DMS 273 treated with DMSO at 0.1 percent for 48 hours (cell line): Measurements from ENCODE around the gene HMGCL.
"Not testable (repeated sequence)": the region's sequence is repeated elsewhere in the genome, so short reads cannot be mapped to it uniquely, and the experiment has no call there.

Source experiments
- DNase-seq: peaks from one replicate; lab custom pipeline; 2025; lab: John Stamatoyannopoulos, UW

Gene HMGCL

GRCh38 chr1:23825076-23825761 is at the start of gene HMGCL:
HMGCL (minus strand) TSS chr1:23825429; CDS start chr1:23825415, 14 bp downstream.
- DNase-seq, result peak; percentile 68

GRCh38 chr1:23872421-23872820 is 47.2 kb upstream of the HMGCL start:
- DNase-seq, result no peak

- DNase-seq, result no peak
Observed at GRCh38 chr1:23869051-23869450, 43.8 kb upstream of the HMGCL start.

GRCh38 chr1:23868557-23869016 is 43.4 kb upstream of the HMGCL start:
- DNase-seq, result no peak

- peak; percentile 78 for DNase-seq
Observed at GRCh38 chr1:23867895-23868556, 42.8 kb upstream of the HMGCL start, which contains the start of gene FUCA1. FUCA1 (minus strand) TSS chr1:23868290; CDS start chr1:23868286, 4 bp downstream.

- no peak for DNase-seq
Observed at GRCh38 chr1:23867542-23867894, 42.3 kb upstream of the HMGCL start.

- no peak for DNase-seq
Observed at GRCh38 chr1:23865543-23865930, 40.3 kb upstream of the HMGCL start.

- no peak for DNase-seq
Observed at GRCh38 chr1:23864801-23865542, 39.7 kb upstream of the HMGCL start.

- DNase-seq, result no peak
Observed at GRCh38 chr1:23862640-23863039, 37.4 kb upstream of the HMGCL start.

- no peak for DNase-seq
Observed at GRCh38 chr1:23854568-23854967, 29.3 kb upstream of the HMGCL start.

GRCh38 chr1:23853124-23853523 is 27.9 kb upstream of the HMGCL start:
- not testable (repeated sequence) for DNase-seq

GRCh38 chr1:23851406-23851805 is 26.2 kb upstream of the HMGCL start:
- not testable (repeated sequence) for DNase-seq

GRCh38 chr1:23848673-23849616 is 23.7 kb upstream of the HMGCL start:
- DNase-seq, result no peak

GRCh38 chr1:23847482-23848095 is 22.4 kb upstream of the HMGCL start:
- DNase-seq, result not testable (repeated sequence)

GRCh38 chr1:23845163-23845562 is 19.9 kb upstream of the HMGCL start:
- DNase-seq, result no peak

- DNase-seq, result no peak
Observed at GRCh38 chr1:23843644-23844043, 18.4 kb upstream of the HMGCL start.

GRCh38 chr1:23838401-23838866 is 13.2 kb upstream of the HMGCL start:
- DNase-seq, result peak; percentile 45

GRCh38 chr1:23837908-23838307 is 12.7 kb upstream of the HMGCL start:
- DNase-seq, result no peak

GRCh38 chr1:23836037-23836436 is 10.8 kb upstream of the HMGCL start:
- DNase-seq, result no peak

GRCh38 chr1:23834156-23834555 is 8.9 kb upstream of the HMGCL start:
- not testable (repeated sequence) for DNase-seq

GRCh38 chr1:23827717-23828116 is 2.5 kb upstream of the HMGCL start:
- no peak for DNase-seq
